Stimulated activated CD8-positive, alpha-beta memory T cell treated with anti-CD3 and anti-CD28 coated beads, Interleukin-7, amount 100 ng/mL, for 1 hour (primary cell): ENCODE results near the gene MRPL55.
"Not testable (repeated sequence)": the region's sequence is repeated elsewhere in the genome, so short reads cannot be mapped to it uniquely, and the experiment has no call there.

Experiments used
- DNase-seq, 2 donors: peaks; one replicate each; pipeline ENCODE4 v3.0.0-alpha.2; 2020; ENCODE audit warnings: low read depth in 2 of 2

MRPL55 gene

GRCh38 chr1:228120857-228121489, 11.9 kb upstream of the MRPL55 start:
- DNase-seq, result no peak

GRCh38 chr1:228120351-228120750, 11.3 kb upstream of the MRPL55 start:
- no peak for DNase-seq

- no peak for DNase-seq
Measured at GRCh38 chr1:228118040-228118439, 8.9 kb upstream of the MRPL55 start.

GRCh38 chr1:228117335-228117734, 8.2 kb upstream of the MRPL55 start:
- no peak for DNase-seq

GRCh38 chr1:228114827-228115226, 5.7 kb upstream of the MRPL55 start:
- no peak for DNase-seq

GRCh38 chr1:228112617-228113016, 3.5 kb upstream of the MRPL55 start:
- no peak for DNase-seq

- DNase-seq, result no peak
Measured at GRCh38 chr1:228112167-228112566, 3.1 kb upstream of the MRPL55 start.

- DNase-seq, result not testable (repeated sequence)
Measured at GRCh38 chr1:228111315-228111714, 2.2 kb upstream of the MRPL55 start.

GRCh38 chr1:228110556-228110955, 1.5 kb upstream of the MRPL55 start:
- DNase-seq, result no peak

GRCh38 chr1:228109962-228110488, 926 bp upstream of the MRPL55 start:
- no peak for DNase-seq

GRCh38 chr1:228108742-228109072, 392 bp downstream of the MRPL55 start:
- no peak for DNase-seq

- no peak for DNase-seq
Measured at GRCh38 chr1:228108055-228108690, 926 bp downstream of the MRPL55 start.

GRCh38 chr1:228107636-228108035, 1.5 kb downstream of the MRPL55 start:
- DNase-seq, result no peak

GRCh38 chr1:228106800-228107054, 2.4 kb downstream of the MRPL55 start:
- no peak for DNase-seq

GRCh38 chr1:228105996-228106799, 2.9 kb downstream of the MRPL55 start:
- DNase-seq, result no peak

GRCh38 chr1:228105270-228105995, 3.7 kb downstream of the MRPL55 start:
- no peak for DNase-seq

- DNase-seq, result no peak
Measured at GRCh38 chr1:228104526-228105269, 4.4 kb downstream of the MRPL55 start.

GRCh38 chr1:228102791-228103620, 6.1 kb downstream of the MRPL55 start, which contains the start of gene C1orf35:
Gene C1orf35, minus strand, starts transcription at chr1:228103325. Its CDS starts 98 bp downstream, at chr1:228103227.
- peak; percentile 88 to 90 for DNase-seq

- no peak for DNase-seq
Measured at GRCh38 chr1:228101994-228102790, 6.9 kb downstream of the MRPL55 start.

- no peak for DNase-seq
Measured at GRCh38 chr1:228101614-228101993, 7.5 kb downstream of the MRPL55 start.
